ENCODE data around the gene SETD2.
"Not testable (repeated sequence)": the region's sequence is repeated elsewhere in the genome, so short reads cannot be mapped to it uniquely, and the experiment has no call there.

SETD2 gene

DNA sequence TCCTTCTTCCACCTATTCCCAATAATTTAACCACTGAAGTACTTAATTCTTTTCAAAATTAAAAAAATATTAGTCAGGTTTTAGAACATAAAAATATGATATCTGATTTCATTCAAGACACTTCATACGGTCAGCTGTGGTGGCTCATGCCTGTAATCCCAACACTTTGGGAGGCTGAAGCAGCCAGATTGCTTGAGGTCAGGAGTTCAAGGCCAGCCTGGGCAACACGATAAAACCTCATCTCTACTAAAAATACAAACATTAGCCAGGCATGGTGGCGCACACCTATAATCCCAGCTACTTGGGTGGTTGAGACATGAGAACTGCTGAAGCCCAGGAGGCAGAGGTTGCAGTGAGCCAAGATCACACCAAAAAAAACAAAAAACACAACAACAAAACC lies 127.8 kb downstream of the SETD2 start:
- H3K4me3 ChIP-seq (replicated peaks; ENCODE audit: insufficient read depth, low read length): no peak overlapping the region
- H3K27me3 ChIP-seq (ENCODE audit: insufficient read depth, poor library complexity, severe bottlenecking): no peaks in the 10 kb centered on the region
- TF ChIP-seq, protein P1, sequence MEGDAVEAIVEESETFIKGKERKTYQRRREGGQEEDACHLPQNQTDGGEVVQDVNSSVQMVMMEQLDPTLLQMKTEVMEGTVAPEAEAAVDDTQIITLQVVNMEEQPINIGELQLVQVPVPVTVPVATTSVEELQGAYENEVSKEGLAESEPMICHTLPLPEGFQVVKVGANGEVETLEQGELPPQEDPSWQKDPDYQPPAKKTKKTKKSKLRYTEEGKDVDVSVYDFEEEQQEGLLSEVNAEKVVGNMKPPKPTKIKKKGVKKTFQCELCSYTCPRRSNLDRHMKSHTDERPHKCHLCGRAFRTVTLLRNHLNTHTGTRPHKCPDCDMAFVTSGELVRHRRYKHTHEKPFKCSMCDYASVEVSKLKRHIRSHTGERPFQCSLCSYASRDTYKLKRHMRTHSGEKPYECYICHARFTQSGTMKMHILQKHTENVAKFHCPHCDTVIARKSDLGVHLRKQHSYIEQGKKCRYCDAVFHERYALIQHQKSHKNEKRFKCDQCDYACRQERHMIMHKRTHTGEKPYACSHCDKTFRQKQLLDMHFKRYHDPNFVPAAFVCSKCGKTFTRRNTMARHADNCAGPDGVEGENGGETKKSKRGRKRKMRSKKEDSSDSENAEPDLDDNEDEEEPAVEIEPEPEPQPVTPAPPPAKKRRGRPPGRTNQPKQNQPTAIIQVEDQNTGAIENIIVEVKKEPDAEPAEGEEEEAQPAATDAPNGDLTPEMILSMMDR (IDR thresholded peaks at IDR 0.05; ENCODE audit: insufficient read depth, low read length): no peak
- TF ChIP-seq GABPA (IDR thresholded peaks at IDR 0.05; ENCODE audit: low read depth): no peak
- TF ChIP-seq, protein P2, sequence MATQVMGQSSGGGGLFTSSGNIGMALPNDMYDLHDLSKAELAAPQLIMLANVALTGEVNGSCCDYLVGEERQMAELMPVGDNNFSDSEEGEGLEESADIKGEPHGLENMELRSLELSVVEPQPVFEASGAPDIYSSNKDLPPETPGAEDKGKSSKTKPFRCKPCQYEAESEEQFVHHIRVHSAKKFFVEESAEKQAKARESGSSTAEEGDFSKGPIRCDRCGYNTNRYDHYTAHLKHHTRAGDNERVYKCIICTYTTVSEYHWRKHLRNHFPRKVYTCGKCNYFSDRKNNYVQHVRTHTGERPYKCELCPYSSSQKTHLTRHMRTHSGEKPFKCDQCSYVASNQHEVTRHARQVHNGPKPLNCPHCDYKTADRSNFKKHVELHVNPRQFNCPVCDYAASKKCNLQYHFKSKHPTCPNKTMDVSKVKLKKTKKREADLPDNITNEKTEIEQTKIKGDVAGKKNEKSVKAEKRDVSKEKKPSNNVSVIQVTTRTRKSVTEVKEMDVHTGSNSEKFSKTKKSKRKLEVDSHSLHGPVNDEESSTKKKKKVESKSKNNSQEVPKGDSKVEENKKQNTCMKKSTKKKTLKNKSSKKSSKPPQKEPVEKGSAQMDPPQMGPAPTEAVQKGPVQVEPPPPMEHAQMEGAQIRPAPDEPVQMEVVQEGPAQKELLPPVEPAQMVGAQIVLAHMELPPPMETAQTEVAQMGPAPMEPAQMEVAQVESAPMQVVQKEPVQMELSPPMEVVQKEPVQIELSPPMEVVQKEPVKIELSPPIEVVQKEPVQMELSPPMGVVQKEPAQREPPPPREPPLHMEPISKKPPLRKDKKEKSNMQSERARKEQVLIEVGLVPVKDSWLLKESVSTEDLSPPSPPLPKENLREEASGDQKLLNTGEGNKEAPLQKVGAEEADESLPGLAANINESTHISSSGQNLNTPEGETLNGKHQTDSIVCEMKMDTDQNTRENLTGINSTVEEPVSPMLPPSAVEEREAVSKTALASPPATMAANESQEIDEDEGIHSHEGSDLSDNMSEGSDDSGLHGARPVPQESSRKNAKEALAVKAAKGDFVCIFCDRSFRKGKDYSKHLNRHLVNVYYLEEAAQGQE (IDR thresholded peaks at IDR 0.05; ENCODE audit: insufficient replicate concordance, low read depth): no peak
- no peak for TF ChIP-seq POLR2AphosphoS5 (IDR thresholded peaks at IDR 0.05; ENCODE audit: low read depth)
- TF ChIP-seq SPI1 (IDR thresholded peaks at IDR 0.05; ENCODE audit: borderline replicate concordance, low read depth): no peak
- H3K27ac ChIP-seq (replicated peaks): no peak overlapping the region
- DNase-seq (ENCODE audit: low read depth in 1 of 2, low spot score in 1 of 2): no peak

GRCh38 chr3:47035645-47036044 lies 128.3 kb downstream of the SETD2 start:
- no peak overlapping the region for H3K4me3 ChIP-seq (replicated peaks; ENCODE audit: insufficient read depth, low read length)
- no peak overlapping the region for H3K27ac ChIP-seq (replicated peaks)
- no peaks in the 10 kb centered on the region for H3K27me3 ChIP-seq (ENCODE audit: insufficient read depth, poor library complexity, severe bottlenecking)
- DNase-seq (ENCODE audit: low read depth in 1 of 2, low spot score in 1 of 2): no peak
- TF ChIP-seq, protein P1 (IDR thresholded peaks at IDR 0.05; ENCODE audit: insufficient read depth, low read length): no peak
- TF ChIP-seq GABPA (IDR thresholded peaks at IDR 0.05; ENCODE audit: low read depth): no peak
- no peak for TF ChIP-seq SPI1 (IDR thresholded peaks at IDR 0.05; ENCODE audit: borderline replicate concordance, low read depth)
- no peak for TF ChIP-seq POLR2AphosphoS5 (IDR thresholded peaks at IDR 0.05; ENCODE audit: low read depth)
- TF ChIP-seq, protein P2 (IDR thresholded peaks at IDR 0.05; ENCODE audit: insufficient replicate concordance, low read depth): no peak

GRCh38 chr3:47034868-47035489 lies 128.9 kb downstream of the SETD2 start:
- TF ChIP-seq SPI1 (IDR thresholded peaks at IDR 0.05; ENCODE audit: borderline replicate concordance, low read depth) (no peak), GABPA (IDR thresholded peaks at IDR 0.05; ENCODE audit: low read depth) (no peak), POLR2AphosphoS5 (IDR thresholded peaks at IDR 0.05; ENCODE audit: low read depth) (no peak)
- TF ChIP-seq, protein P1 (IDR thresholded peaks at IDR 0.05; ENCODE audit: insufficient read depth, low read length): no peak
- TF ChIP-seq, protein P2 (IDR thresholded peaks at IDR 0.05; ENCODE audit: insufficient replicate concordance, low read depth): no peak
- H3K27me3 ChIP-seq (ENCODE audit: insufficient read depth, poor library complexity, severe bottlenecking): no peaks in the 10 kb centered on the region
- no peak overlapping the region for H3K27ac ChIP-seq (replicated peaks)
- H3K4me3 ChIP-seq (replicated peaks; ENCODE audit: insufficient read depth, low read length): no peak overlapping the region
- no peak for DNase-seq (ENCODE audit: low read depth in 1 of 2, low spot score in 1 of 2)

DNA sequence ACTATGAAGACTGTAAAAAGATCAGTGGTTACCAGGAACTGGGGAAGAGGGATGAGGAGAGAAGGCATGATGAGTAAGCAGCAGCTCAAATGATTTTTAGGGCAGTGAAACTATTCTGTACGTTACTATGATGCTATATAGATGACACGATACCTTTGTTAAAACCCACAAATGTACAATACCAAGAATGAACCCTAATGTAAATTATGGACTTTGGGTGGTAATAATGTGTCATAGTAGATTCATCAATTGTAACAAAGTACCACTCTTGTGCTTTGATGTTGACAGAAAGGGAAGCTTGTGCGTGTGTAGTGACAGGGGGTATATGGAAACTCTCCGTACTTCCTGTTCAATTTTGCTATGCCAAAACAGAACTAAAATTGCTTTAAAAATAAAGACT lies 132.9 kb downstream of the SETD2 start:
- not testable (repeated sequence) for H3K27ac ChIP-seq (replicated peaks); DNase-seq (ENCODE audit: low read depth in 1 of 2, low spot score in 1 of 2); H3K4me3 ChIP-seq (replicated peaks; ENCODE audit: insufficient read depth, low read length); H3K27me3 ChIP-seq (ENCODE audit: insufficient read depth, poor library complexity, severe bottlenecking)

Measured in HL-60 (cell line).